Fibroblast of the conjunctiva (primary cell): ENCODE results near the gene MACROD2.

Experiments
- DNase-seq: peaks from one replicate; pipeline ENCODE4 v3.0.0-alpha.2; 2010; ENCODE audit warnings: low read depth

Gene MACROD2

GRCh38 chr20:14877301-14878028 is 882.1 kb downstream of the MACROD2 start:
- peak; percentile 28 for DNase-seq

- no peak for DNase-seq
Measured at GRCh38 chr20:14878676-14879019, 883.3 kb downstream of the MACROD2 start.

- DNase-seq, result peak; percentile 65
Measured at GRCh38 chr20:14879020-14879697, 883.8 kb downstream of the MACROD2 start.

- DNase-seq, result no peak
Measured at GRCh38 chr20:14879839-14880238, 884.5 kb downstream of the MACROD2 start.

- DNase-seq, result no peak
Measured at GRCh38 chr20:14881518-14881917, 886.2 kb downstream of the MACROD2 start.

- no peak for DNase-seq
Measured at GRCh38 chr20:14882157-14882556, 886.8 kb downstream of the MACROD2 start.

- DNase-seq, result no peak
Measured at GRCh38 chr20:14882846-14883245, 887.5 kb downstream of the MACROD2 start.

- DNase-seq, result no peak
Measured at GRCh38 chr20:14883324-14883723, 888.0 kb downstream of the MACROD2 start.

GRCh38 chr20:14885661-14886060 is 890.3 kb downstream of the MACROD2 start:
- no peak for DNase-seq

GRCh38 chr20:14888134-14888533 is 892.8 kb downstream of the MACROD2 start:
- DNase-seq, result no peak

GRCh38 chr20:14889496-14890255 is 894.4 kb downstream of the MACROD2 start:
- no peak for DNase-seq

- no peak for DNase-seq
Measured at GRCh38 chr20:14890713-14891112, 895.4 kb downstream of the MACROD2 start.

GRCh38 chr20:14892782-14893181 is 897.5 kb downstream of the MACROD2 start:
- DNase-seq, result no peak

GRCh38 chr20:14896569-14896968 is 901.3 kb downstream of the MACROD2 start:
- DNase-seq, result no peak

- no peak for DNase-seq
Measured at GRCh38 chr20:14897608-14898007, 902.3 kb downstream of the MACROD2 start.

GRCh38 chr20:14902432-14903089 is 907.2 kb downstream of the MACROD2 start:
- no peak for DNase-seq

- no peak for DNase-seq
Measured at GRCh38 chr20:14906908-14907434, 911.7 kb downstream of the MACROD2 start.

GRCh38 chr20:14910126-14910525 is 914.8 kb downstream of the MACROD2 start:
- no peak for DNase-seq

- DNase-seq, result no peak
Measured at GRCh38 chr20:14913896-14914620, 918.7 kb downstream of the MACROD2 start.

GRCh38 chr20:14914633-14915032 is 919.3 kb downstream of the MACROD2 start:
- no peak for DNase-seq

- DNase-seq, result no peak
Measured at GRCh38 chr20:14915356-14915755, 920.0 kb downstream of the MACROD2 start.
